Skeletal muscle cell (primary cell): ENCODE measurements around the gene IBTK.
A peak's percentile ranks its signal among the peaks of the same experiment; 100 is the strongest.
"Not testable (repeated sequence)": the region's sequence is repeated elsewhere in the genome, so short reads cannot be mapped to it uniquely, and the experiment has no call there.

Experiments used
- DNase-seq: peaks from one replicate; pipeline ENCODE4 v3.0.0-alpha.2; 2010; ENCODE audit warnings: low read depth
- H3K4me3 ChIP-seq: 2 replicates; pipeline ENCODE4 v1.5.1; 2011; ENCODE audit warnings: low read depth, mild to moderate bottlenecking, control low read depth, low read length, moderate library complexity

Gene IBTK

DNA sequence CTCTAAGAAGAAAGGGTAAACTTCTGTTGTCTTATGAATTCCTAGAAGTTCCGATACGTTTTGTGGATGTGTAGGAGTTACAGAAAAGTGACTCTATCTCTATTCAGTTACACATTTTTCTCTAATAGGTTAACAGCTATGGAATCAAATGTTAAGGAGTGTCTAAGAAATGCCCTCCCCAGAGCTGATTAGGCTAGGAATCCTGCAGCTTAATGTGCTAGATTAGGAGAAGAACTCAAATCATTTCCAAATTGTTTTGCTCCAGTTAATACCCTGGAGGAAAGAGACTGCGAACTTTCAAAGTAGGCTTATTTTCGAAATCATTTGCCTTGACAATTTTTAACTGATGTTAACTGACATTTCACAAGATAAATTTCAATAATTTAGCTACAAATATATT, 51.9 kb downstream of the IBTK start:
- H3K4me3 ChIP-seq = no peak overlapping the region
- no peak for DNase-seq

DNA sequence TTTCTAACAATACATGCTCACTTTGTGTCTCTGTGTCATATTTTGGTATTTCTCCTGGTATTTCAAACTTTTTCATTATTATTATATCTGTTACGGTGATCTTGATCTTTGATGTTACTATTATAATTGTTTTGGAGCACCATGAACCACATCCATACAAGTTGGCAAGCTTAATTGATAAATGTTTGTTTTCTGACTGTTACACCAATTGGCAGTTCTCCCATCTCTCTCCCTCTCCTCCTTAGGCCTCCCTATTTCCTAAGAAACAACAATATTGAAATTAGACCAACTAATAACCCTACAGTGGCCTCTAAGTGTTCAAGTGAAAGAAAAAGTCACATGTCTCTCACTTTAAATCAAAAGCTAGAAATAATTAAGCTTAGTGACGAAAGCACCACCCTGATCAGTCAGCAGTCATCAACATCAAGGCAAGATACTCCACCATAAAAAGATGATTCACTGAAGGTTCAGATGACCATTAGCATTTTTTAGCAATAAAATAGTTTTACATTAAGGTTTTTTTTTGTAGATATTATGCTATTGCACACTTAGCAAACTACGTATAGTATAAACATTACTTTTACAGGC, 61.5 kb downstream of the IBTK start:
- DNase-seq = no peak
- no peak overlapping the region for H3K4me3 ChIP-seq

DNA sequence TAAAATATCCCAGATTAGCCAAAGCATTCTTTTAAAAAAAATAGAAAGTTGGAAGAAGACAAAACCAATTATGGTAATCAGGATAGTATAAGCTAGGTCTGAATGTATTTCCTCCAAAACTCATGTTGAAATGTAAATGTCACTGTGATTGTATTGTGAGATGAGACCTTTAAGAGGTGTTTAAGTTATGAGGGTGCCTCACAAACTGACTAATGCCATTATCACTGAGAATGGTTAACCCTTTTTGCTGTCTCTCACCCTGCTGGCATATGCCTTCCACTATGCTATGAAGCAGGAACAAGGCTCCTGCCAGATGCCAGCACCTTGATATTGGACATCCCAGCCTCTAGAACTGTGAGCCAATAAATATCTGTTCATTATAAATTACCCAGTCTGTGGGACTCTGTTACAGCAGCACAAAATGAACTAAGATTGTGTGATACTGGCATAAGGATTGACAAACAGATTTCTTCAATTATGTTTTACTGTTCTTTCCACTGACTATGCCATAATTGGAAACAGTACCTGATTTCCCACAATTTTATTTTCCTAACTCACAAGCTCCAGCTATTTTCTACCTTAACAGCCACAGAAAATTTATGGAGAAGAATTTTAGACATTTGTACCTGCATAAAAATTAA, 63.8 kb downstream of the IBTK start:
- H3K4me3 ChIP-seq = no peak overlapping the region
- no peak for DNase-seq

DNA sequence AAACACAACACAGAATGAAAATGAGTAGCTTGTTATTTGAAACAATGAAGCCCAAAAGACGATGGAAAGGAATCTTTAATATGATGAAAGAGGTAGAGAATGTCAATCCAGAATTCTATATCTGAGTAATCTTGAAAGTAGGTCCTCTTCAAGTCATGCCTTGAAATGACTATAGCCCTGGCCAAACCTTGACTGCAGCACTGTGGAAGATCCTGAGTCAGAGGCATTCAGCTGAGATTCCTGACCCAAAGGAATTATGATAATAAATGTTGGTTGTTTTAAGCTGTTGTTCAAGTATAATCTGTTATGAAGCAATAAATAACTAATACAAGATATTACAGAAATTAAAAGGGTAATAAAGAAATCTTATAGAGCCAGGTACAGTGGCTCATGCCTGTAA, 64.8 kb downstream of the IBTK start:
- no peak for DNase-seq
- H3K4me3 ChIP-seq = no peak overlapping the region

DNA sequence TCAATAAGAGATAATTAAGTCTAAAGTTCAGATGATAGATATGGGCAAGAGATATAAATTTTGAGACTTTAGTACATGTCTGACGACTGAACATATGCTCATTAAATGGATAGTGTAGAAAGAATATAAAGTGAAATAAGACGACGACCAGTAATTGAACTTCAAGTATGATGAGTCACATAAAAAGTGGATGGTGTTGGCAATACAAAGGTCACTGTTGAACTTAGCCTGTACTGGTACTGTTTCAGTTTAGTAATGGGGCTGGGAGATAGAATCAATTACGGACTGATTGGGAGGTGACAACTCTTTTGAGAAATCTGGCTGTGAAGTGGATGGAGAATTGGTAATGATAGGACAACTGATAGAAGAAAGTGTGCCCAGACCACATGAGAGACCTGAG, 68.1 kb downstream of the IBTK start:
- no peak for DNase-seq
- no peak overlapping the region for H3K4me3 ChIP-seq

DNA sequence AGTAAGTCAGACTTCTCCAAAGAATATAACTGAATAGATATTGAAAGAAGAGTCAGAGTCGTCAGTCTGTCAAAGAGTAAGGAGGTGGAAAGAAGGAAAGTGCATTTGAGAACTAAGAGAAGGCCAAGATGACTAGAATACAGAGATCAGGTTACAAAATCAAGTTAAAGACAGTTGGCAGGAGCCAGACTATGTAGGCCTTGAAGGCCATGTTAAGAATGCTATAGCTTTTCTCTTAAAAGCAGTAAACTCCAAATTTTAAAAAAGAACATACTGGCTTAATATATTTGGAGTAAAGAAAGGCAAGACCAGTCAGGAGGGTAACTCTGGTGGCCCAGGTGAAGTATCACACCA, 68.8 kb downstream of the IBTK start:
- DNase-seq = peak; percentile 17
- no peak overlapping the region for H3K4me3 ChIP-seq

DNA sequence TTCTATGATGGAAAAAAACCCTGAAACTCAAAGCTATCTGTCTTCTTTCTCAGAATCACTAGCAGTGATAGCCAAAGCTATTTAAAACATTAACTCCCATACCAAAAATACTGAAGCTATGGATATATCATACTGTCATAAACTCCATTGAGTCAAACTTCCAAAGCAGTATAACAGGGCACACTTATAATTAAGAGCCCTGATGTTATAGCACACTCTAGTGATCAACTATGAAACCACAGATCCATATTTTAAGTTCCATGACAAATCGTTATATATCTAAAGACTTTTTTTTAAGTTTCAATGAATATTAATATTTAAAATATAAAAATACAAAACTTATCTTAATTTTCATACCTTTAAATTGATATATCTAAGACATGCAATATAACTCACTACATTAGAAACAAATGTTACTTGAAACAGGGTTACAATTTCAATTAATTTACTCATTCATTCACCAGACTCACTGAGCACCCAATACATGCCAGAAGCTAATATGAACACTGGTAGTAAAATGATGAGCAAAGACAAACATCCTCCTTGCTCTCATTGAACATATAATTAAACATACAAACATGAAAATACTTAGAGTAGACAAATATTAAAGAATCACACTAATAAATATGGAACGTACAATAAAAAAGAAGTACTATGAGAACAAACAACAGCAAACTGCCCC, 69.3 kb downstream of the IBTK start:
- no peak overlapping the region for H3K4me3 ChIP-seq
- peak; percentile 12 for DNase-seq

DNA sequence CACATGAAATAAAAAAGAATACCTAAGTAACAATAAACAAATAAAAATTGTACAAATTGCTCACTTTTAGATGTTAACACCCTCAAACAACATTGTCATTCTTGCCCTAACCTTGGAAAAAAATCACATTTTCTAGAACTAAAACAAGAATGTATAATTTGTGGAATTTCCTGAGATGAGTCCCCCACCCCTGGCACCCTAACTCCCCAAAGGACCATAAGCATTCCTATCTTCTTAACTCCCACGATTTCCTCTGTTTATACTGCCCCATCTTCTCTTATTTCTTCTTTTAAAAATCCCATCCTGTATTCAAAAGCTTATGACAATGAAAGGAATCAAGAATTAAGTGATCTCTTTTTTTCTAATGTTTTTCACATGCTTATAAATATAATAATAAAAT, 70.9 kb downstream of the IBTK start:
- peak; percentile 32 for DNase-seq
- H3K4me3 ChIP-seq = no peak overlapping the region

DNA sequence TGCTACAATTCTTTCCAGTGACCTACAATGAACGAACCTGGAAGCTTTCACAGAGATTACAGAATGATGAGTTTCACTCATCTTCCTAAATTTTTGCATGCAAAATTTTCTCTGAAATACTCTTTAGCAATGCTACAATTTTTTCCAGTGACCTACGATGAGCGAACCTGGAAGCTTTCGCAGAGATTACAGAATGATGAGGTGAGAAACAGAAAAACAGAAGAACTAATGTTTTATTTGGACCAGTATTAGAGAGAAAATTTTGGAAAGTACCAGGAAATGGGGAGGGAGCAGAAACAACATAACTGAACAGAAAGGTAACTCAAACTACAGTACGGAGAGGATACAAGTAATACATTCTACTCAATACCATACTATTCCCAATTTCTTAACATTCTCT, 75.0 kb downstream of the IBTK start:
- H3K4me3 ChIP-seq = no peak overlapping the region
- DNase-seq = no peak

DNA sequence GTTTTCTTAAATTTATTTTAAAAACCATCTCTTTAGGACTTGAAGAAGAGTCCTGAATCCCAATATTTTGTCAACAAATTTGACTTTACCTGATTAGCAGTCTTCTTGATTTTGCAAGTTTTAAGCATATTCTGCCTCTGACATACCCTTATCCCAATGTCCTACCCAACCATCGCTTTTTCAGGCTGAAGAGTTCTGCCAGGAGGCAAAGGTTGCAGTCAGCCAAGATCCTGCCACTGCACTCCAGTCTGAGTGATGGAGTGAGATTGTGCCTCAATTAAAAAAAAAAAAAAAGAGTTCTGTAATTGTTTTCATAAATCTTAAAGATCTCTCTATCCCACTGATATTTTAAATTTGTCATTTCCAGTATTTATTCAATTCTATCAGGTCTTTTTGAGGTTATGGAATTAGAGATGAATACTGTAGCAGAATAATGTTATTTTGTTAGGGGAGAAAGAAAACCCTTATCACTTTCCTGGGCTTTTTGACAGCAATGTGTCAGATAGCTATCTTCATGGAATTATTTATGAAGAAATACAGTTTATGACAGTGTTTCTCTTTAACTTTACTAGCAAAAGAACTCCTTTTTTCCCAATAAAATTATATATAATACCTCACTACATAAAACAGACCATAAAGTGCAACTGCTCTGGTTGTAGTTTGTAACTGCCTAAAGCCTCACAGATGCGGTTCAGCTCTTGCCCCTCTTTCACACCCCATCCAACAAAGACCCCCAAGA, 78.2 kb downstream of the IBTK start:
- H3K4me3 ChIP-seq = no peak overlapping the region
- DNase-seq = no peak

DNA sequence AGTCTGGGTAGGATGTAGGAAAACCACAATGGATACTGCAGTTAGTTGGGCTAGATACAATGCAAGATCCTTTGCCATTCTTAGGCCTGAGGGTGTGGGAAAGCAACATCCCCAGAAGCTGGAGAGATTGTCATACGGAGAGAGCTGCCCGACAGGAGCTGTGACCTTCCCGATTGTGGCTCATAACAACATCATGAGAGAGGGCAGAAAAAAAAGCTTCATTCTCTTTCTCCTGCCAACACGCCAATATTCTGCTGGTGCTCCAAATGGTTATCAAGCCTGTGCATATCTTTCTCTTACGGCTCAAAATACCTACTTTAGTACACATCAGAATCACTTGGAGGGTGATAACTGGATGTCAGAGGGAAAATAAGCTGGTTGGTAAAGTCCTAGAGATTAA, 81.1 kb downstream of the IBTK start:
- no peak overlapping the region for H3K4me3 ChIP-seq
- DNase-seq = no peak

DNA sequence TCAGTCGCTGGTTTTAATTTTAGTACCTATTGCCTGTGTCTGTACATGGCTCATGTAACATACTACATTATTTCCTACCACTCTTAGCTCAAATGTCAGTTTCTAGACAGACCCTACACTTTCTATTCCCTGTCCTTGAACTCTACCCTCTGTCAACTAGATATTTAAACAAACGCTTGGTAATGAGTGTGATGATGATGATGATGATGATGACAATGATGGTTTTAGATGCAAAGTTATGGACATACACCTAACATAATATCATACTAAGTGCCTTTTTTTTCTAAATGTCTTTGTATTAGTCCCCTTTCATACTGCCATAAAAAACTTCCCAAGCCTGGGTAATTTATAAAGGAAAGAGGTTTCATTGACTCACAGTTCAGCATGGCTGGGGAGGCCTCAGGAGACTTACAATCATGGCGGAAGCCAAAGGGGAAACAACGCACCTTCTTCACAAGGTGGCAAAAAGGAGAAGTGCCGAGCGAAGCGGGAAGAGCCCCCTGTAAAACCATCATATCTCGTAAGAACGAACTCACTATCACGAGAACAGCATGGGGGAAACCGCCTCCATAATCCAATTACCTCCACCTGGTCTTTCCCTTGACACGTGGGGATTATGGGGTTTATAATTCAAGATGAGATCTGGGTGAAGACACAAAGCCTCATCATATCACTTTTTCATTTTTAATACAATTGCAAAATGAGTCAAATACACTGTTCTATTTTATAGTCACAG, 87.1 kb downstream of the IBTK start:
- no peak for DNase-seq
- no peak overlapping the region for H3K4me3 ChIP-seq

DNA sequence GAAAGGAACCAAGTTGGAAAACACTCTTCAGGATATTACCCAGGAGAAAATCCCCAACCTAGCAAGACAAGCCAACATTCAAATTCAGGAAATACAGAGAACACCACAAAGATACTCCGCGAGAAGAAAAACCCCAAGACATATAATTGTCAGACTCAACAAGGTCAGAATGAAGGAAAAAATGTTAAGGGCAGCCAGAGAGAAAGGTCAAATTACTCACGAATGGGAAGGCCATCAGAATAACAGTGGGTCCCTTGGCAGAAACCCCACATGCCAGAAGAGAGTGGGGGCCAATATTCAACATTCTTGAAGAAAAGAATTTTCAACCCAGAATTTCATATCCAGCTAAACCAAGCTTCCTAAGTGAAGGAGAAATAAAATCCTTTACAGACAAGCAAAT, 94.8 kb downstream of the IBTK start:
- H3K4me3 ChIP-seq, DNase-seq: not testable (repeated sequence)

DNA sequence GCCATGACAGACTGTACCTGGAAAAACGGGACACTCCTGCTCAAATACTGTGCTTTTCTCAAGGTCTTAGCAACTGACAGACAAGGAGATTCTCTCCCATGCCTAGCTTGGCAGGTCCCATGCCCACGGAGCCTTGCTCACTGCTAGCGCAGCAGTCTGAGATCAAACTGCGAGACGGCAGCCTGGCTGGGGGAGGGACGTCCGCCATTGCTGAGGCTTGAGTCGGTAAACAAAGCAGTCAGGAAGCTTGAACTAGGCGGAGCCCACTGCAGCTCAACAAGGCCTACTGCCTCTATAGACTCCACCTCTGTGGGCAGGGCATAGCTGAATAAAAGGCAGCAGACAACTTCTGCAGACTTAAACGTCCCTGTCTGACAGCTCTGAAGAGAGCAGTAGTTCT, 96.4 kb downstream of the IBTK start:
- not testable (repeated sequence) for H3K4me3 ChIP-seq, DNase-seq

DNA sequence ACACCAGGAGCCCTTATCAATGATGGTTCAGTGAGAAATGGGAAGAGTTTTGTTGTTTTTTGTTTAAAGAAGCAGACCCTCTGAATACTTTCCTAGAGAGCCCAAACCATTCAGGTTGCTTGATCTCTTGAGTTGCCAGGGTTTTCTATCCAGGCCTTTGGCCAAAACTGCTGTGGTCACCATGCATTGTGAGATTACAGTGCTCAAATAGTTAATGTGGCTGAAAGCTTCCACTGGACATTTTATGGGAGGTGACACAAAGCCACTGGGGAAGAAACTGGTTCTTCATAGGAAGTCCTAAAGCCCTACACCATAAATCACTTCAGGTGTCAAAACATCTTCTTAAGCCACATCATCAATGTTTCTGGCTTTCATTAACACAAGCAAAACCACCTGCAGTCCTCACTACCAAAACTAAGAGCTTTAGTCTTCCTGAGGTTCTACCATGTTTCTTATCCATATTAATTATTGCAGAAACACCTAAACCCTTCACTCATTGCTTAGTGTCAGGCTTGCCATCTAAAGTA, 101.6 kb downstream of the IBTK start:
- DNase-seq = no peak
- H3K4me3 ChIP-seq = no peak overlapping the region

DNA sequence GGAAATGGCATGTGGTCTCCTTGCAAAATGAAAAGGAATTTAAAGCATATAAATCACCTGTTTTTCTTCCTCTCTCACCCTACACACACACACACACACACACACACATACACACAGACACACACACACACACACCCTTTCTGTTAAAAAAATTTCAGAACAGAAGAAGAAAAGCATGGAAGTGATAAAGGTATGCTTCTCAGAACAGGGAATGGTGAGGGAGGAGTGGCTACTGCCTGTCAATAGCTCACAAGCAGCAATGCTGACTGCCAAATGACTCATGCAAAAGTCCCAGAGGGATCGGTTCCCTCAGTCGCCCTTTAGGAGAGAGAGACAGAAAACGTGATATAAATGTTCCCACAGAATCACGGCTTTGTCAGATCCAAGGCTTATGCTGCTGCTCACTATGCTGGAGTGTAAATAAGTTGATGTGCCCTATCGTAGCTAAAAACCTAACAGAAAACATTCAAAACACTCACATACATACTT, 102.6 kb downstream of the IBTK start:
- peak; percentile 98 for DNase-seq
- peak overlapping the region; percentile 21 for H3K4me3 ChIP-seq

DNA sequence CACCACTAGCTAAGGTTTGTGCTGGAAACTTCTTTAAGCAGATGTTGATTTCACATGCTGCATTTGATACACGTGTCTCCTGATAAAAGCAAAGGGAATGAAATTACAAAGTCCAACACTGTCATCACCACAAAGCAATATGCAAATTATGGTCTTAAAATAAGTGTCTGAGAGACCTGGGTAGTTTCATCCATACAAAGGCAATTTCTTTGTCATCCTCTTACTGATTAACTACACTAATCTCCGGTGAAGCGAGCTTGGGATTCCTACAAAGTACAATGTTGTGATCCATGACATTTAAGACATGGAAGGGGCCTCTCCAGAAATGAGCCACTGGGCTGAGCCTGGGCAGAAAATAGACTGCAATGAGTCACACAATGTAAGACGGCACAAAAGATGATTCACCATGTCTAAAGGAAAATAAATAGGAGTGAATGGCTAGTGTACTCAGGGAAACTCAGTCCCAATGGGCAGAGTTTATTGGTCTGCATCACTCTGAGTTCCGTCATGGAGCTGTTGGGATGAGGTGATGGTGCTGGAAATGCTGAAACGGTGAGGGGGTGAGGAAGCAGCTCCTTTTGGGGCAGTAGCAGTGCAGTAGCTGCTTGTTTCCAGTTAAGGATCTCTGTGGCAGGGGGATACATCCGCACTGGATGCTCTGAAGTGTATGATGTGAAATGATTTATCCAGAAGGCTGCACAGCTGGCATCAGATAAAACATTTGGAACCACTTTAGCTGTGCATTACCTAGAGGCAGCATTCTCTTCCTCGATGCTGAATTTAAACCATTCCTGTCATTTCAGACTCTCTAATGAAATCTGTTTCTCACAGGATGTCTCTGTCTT, 103.3 kb downstream of the IBTK start:
- H3K4me3 ChIP-seq = peak overlapping the region; percentile 21
- DNase-seq = peak; percentile 99

DNA sequence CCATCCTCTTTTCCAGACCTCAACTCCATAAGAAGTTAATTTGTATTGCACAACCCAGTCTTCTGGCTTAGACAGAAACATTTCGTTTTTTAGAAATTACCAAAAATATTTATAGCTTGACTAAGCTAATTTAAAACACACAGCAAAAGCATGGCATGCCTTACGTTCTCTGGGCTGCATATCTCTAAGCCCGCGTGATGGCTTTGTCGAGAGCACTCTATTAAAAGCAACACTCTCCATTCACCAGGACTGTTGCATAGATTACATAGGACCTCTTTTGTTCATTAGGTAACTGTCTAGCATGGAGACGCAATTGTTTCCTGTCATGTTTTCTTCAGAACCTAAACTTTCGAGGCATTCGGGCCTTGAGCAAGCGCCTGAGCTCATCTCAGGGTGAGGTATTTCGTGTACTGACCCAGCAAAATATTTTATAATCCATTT, 104.5 kb downstream of the IBTK start:
- peak; percentile 33 for DNase-seq
- H3K4me3 ChIP-seq = no peak overlapping the region

DNA sequence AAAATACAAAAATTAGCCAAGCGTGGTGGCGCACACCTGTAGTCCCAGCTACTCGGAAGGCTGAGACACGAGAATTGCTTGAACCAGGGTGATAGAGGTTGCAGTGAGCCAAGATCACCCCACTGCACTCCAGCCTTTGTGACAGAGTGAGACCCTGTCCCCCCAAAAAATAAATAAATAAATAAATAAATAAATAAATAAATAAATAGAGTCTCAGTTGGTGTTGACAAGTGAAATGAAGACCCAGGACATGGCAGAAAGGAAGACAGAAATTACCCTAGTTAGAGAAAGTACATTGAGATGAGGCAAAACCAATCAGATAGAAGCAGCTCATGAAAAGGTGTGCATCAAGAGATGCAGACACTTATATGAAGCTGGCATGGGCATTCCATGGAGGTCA, 105.0 kb downstream of the IBTK start:
- DNase-seq = no peak
- no peak overlapping the region for H3K4me3 ChIP-seq
